Stimulated activated CD8-positive, alpha-beta memory T cell treated with anti-CD3 and anti-CD28 coated beads, Interleukin-15, amount 100 ng/mL, for 48 hours (primary cell): ENCODE results near the gene TPSG1.
"Not testable (repeated sequence)": the region's sequence is repeated elsewhere in the genome, so short reads cannot be mapped to it uniquely, and the experiment has no call there.

Source experiments
- DNase-seq, 2 donors: peaks; one replicate each; pipeline ENCODE4 v3.0.0-alpha.2; 2020; ENCODE audit warnings: low read depth in 2 of 2

Gene TPSG1

DNA sequence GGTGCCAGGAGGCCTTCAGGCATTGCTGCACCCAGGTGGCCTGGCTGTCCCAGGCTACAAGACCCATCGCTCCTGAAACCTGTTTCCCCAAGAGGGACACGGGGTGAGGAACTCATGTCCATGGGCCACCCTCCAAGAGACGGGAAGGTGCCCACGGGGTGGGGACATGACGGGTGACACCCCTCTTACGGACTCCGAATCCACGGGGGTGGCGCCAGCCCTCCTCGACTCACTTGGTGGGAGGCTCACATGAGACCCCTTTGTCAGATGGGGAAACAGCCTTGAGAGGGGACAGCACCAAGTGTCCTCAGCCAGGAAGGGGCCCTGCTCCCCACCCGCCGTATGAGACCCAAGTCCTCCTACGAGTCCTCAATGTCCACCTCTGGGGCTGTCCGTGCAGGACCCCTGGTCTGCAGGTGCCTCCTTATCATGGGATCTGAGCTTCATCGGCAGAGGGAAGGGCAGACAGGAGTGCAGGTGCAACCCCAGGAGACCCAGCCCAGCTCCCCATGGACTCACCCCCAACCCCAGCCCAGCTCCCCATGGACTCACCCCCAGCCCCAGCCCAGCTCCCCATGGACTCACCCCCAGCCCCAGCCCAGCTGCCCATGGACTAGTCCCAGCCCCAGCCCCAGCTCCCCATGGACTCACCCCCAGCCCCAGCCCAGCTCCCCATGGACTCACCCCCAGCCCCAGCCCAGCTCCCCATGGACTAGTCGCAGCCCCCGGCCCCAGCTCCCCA, 5.6 kb upstream of the TPSG1 start:
- DNase-seq = not testable (repeated sequence)

DNA sequence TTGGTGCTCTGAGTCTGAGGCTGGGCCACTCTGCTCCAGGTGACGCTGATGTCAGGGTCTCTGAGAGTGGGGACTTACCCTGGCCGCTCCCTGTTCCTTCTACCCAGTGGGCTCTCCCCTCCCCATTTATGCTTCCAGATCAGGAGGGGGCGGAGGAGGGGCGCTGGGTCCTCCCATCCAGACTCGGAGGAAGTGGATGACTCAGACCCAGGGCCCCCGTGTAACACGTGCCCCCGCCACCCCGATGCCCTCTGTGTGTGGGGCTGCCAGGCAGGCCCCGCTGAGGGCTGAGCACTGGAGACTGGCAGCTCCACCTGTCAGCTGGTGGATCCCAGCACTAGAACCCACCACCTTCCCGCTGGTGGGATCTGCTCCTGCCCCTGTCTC, 5.0 kb upstream of the TPSG1 start, which contains the start of gene TPSB2:
Gene TPSB2, minus strand, starts transcription at position 101 of the 387 bp plus-strand sequence. CDS start 233 bp downstream, outside the sequence.
- DNase-seq = not testable (repeated sequence)

DNA sequence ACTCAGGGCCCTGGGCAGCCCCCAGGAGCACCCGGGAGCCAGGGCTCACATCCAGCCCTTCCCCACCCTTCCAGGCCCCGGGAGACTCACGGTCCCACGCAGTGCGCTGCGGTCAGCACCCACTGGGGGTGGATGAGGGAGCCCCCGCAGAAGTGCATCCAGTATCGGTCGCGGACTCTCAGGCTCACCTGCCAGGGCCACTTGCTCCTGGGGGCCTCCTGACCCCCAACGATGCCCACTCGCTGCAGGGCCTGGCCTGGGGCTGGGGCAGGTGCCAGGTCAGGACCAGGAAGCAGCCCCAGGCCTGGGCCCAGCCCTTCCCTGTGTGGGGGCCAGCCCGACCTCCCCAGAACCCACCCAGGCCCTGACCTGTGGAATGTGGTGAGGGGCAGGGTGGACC, 4.4 kb upstream of the TPSG1 start:
- DNase-seq = not testable (repeated sequence)

DNA sequence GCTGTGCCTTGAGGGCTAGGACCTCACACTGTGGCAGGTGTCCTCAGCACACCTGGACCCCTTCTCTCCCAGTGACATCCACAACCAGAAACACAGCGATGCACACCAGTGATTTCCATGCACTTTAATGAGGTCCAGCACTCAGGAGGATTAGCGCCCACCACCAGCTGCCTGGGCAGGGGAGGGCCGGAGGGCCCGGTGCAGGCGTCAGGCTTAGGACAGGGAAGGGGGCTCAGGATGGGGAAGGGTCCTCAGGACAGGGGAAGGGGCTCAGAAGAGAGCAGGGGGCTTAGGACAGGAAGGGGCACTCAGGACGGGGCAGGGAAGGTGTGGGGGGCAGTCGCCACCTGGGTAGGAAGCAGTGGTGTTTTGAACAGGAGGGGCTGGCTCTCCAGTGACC, 3.2 kb upstream of the TPSG1 start:
- not testable (repeated sequence) for DNase-seq

DNA sequence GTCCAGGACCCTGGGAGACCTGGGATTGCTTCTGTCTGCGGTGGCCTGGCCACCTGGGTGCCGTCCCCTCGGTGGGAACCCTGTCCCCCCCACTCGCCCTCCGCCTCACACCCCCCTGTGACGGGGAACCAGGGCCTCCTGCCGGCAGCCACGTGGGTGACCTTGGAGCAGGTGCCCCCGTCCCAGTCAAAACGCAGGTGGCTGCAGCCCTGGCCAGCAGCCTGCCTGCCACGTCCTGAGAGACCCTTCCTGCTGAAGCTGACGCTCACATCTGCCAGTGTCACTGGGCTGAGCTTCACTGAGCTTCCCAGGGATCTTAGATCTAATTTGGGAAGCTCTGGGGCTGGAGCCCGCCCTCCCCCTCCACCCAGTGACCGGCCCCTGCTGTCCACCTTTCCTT, 1.6 kb upstream of the TPSG1 start:
- DNase-seq = not testable (repeated sequence)

DNA sequence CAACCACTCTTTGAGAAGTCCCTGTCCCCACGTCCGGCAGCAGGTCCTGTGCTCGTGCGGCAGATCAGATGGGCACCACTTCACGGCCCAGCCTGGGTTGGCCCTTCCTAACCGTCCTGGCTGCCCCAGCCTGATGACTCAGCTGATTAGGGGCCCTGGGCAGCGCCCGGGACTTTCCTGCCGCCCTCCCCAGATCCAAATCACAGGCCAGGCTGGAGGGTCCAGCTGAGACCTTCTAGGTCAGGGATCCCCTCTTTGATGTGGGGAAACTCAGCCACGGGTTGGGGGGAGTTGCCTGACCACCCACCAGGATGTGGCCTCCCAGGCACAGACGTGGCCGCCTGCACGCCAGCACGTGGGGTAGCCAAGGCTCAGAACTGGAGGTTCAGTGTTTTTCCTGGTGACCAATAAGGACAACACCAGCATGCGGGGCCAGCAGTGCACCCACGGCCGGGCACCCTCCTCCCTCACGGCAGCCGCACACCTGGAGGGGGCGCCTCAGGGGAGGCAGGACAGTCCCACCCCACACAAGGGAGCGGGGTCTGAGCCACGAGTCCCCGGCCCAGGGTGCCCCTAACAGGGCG, 752 bp upstream of the TPSG1 start:
- DNase-seq = not testable (repeated sequence)

DNA sequence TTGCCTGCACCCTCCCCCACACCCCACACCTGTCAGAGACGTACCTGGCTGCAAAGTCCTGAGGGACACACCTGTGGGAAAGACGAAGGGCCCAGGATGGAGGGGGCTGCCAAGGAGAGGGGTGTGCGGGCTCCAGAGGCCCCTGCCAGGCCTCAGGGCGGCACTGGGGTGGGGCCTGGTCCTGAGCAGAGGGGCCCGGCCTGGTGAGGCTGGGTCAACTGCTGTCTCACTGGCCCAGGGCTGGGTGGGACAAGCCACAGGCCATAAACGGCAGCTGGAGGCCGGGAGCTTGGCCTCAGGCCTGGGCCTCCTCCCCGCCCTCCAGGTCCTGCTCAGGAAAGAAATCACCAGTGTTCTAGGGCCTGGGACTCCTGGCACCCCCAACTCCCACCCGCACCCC, 510 bp downstream of the TPSG1 start:
- DNase-seq = no peak

DNA sequence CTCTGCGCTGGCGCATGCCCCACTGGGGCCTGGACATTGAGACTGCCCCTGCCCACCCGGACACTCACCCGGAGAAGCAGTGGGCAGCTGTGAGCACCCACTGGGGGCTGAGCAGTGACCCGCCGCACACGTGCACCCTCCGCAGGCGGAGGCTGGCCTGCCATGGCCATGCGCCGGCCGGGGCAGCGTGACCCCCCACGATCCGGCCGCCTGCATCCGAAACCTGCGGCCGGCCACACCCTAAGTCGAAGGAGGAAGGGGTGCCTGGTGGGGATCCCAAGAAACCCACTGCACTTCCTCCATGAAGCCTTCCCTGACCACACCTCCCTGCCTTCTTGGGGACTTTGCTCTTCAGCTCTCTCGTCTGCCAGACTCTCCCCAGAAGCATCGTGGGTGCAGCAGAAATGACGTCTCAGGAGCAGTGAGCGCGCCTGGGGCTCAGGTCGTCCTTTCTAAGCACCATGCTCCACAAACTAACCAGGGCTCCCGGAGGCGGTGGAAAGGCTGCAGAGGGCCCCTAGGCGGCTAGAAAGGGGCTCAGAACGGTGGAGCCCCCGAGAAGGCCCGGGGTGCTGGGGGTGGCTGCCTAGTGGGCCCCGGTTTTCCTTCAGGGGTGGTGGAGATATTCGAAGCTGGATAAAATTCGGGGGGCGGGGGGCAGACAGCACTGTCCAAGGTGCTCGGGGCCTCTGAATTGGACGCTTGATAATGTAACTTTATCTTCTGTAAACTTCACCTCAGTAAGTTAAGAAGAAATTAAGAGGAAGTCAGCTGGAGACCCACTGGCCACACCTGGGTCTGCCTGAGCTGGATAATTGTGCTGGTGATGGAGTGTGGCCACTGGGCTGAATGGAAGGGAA, 1.5 kb downstream of the TPSG1 start:
- no peak for DNase-seq

DNA sequence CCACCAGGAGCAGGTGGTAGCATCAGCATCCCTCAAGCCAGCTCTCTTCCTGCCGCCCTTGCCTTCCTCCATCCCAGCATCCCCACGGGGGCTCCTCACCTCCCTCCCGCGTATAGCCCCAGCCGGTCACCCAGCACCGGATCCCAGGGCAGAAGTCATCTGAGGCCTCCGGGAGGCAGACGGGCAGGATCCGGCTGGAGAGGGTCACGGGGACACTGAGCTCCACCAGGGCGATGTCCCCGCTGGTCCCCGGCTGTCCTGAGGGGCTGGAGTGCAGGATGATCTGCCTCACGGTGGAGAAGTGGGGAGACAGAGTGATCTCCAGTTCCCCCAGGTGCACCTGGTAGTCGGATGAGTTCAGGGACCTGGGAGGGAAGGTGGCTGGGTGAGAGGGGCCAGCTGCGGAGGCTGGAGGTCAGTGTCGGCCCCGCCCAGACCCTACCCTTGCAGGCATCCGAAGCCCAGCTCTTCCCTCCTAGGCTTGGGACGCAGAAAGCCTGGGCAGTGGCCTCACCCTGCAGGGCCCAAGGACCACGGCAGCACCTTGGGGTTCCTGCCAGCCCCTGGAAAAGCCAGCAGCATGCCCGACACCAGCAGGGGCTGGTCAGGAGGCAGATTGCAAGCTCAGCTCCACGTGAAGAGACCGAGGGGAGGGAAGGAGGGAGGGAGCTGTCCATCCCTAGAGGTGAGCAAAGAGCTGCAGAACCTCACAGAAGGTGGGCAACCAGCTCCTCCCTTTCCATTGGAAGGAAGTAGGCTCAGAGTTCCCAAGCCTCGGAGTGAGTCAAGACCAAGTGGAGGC, 2.3 kb downstream of the TPSG1 start:
- no peak for DNase-seq

DNA sequence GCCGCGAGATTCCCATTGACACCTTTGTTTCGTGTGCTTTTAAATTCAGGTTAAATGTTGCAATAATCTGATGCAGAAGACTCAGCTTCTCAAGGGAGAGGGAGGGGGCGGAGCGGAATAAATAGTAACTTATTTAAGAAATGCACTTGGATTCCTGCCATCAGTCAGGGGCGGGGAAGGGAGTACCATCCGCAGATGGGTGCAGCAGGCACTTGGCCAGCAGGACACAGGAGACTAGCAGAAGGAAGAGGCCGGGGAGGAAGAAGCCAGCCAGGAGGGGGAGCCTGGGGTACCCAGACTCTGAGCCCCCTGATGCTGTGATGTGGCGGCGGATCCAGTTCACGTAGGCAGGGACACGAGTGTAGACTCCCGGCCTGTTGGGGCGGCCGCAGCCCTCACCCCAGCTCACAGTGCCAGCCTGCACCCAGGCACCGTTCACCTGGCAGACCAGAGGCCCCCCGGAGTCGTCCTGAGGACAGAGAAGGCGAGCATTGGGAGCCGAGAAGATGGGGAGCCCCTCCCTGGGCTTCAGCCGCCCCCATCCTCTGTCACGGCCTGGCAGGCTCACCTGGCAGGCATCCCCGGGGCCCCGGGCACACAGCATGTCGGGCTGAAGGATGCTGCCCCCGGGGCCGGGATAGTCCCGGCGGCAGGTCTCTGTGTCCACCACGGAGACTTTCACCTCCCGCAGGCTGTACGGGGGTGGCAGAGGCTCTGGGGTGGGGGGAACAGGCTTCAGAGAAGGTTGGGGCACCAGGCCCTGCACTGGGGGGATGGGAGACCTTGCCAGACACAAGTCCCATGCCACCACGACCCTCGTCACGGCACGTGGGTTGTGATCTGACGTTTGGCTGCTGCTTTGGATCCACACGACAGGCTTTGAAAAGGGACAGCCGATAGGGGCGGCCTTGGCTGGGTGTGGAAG, 3.2 kb downstream of the TPSG1 start:
- DNase-seq = no peak

DNA sequence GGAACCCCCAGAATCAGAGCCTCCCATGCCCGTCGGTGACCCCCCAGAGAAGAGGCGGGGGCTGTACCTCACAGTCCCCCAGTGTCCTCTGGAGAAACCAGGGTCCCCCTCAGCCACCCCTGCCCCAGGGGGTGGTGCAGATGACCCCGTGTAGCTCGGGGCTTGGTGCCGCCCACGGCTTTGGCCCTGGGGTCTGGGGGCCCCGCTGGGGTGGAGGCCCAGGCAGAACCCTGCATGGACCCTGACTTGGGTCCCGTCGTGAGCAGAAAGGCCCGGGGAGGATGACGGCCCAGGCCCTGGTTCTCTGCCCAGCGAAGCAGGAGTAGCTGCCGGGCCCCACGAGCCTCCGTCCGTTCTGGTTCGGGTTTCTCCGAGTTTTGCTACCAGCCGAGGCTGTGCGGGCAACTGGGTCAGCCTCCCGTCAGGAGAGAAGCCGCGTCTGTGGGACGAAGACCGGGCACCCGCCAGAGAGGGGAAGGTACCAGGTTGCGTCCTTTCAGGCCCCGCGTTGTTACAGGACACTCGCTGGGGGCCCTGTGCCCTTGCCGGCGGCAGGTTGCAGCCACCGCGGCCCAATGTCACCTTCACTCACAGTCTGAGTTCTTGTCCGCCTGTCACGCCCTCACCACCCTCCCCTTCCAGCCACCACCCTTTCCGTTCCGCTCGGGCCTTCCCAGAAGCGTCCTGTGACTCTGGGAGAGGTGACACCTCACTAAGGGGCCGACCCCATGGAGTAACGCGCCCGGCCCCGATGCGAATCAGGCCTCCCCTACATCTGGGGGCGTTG, 4.0 kb downstream of the TPSG1 start:
- no peak for DNase-seq

DNA sequence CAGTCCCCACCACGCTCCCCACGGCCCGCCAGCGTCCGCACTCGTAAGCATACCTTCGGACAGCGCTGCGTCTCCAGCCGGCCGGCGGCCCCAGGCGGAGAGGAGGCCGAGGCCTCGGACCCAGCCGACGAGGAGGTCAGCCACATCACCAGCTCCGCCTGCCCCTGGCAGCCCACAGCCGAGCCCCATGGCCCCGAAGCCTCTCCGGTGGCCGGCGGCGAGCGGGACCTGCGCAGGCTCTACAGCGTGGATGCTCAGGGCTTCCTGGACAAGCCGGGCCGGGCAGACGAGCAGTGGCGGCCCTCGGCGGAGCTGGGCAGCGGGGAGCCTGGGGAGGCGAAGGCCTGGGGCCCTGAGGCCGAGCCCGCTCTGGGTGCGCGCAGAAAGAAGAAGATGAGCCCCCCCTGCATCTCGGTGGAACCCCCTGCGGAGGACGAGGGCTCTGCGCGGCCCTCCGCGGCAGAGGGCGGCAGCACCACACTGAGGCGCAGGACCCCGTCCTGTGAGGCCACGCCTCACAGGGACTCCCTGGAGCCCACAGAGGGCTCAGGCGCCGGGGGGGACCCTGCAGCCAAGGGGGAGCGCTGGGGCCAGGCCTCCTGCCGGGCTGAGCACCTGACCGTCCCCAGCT, 4.9 kb downstream of the TPSG1 start:
- no peak for DNase-seq

DNA sequence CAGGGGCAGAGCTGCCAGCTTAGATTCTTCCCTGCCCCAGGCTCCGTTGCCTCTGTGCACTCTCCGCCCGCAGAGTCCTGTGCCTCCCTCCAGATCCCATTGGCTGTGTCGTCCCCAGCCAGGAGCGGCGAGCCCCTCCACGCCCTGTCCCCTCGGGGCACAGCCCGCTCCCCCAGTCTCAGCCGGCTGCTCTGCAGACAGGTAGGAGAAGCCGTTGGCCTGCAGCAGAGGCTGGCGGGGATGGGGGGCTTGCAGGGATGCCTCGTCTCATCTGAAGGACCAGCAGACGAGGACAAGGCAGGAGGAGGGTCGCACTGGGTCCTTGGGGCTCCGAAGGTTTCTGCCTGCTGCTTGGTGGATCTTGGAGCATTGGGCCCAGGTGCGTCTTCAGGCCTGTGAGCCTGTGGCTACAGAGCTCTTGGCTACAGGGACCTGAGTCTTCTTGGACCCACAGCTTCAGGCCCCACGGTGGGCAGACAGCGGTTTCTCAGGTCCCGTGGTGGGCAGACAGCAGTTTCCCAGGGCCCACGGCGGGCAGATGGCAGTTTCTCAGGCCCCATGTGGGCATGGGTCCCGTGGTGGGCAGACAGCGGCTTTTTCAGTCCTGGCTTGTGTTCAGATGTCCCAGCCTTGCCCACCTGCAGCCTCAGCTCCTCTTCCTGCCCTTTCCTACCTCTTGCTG, 6.0 kb downstream of the TPSG1 start:
- DNase-seq = no peak

DNA sequence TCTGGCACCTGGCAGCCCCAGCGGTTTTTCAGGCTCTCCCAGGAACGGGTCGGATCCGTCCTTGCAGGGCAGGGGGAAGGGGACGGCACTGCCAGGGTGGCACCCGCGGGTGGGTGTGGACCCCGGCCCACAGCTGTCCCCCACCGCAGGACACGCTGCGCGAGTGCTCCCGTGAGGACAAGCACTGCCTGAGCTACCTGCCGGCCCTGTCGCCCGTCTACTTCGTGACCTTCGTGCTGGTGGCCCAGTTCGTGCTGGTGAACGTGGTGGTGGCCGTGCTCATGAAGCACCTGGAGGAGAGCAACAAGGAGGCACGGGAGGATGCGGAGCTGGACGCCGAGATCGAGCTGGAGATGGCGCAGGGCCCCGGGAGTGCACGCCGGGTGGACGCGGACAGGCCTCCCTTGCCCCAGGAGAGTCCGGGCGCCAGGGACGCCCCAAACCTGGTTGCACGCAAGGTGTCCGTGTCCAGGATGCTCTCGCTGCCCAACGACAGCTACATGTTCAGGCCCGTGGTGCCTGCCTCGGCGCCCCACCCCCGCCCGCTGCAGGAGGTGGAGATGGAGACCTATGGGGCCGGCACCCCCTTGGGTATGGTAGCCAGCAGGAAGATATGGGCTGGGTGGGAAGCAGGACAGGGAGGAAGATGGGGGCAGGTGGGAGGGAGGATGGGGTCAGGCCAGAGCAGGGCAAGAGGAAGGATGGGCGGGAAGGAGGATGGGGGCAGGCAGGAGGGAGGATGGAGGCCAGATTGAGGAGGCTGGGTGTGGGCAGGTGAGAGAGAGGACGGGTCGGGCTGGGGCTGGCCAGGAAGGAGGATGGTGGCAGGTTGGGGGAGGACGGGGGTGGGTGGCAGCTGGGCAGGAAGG, 6.8 kb downstream of the TPSG1 start:
- DNase-seq = no peak

DNA sequence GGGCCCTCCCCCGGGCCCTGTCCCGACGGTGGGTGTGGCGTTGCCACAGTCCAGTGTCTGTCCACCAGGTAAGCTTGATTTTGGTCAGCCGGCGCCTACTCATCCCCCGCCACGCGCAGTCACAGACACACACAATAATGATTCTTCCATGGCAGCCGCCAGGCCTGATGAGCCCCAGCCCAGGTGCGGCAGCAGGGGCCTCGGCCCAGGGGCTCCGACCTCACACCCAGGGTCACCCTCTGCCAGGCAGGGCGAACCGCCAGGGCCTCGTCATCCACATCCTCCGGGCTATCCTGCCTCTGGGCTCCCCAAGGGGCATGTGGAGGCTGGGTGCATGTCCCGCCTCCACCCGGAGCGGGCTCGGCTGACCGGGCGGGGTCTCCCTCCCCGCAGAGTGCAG, 7.5 kb downstream of the TPSG1 start:
- no peak for DNase-seq

DNA sequence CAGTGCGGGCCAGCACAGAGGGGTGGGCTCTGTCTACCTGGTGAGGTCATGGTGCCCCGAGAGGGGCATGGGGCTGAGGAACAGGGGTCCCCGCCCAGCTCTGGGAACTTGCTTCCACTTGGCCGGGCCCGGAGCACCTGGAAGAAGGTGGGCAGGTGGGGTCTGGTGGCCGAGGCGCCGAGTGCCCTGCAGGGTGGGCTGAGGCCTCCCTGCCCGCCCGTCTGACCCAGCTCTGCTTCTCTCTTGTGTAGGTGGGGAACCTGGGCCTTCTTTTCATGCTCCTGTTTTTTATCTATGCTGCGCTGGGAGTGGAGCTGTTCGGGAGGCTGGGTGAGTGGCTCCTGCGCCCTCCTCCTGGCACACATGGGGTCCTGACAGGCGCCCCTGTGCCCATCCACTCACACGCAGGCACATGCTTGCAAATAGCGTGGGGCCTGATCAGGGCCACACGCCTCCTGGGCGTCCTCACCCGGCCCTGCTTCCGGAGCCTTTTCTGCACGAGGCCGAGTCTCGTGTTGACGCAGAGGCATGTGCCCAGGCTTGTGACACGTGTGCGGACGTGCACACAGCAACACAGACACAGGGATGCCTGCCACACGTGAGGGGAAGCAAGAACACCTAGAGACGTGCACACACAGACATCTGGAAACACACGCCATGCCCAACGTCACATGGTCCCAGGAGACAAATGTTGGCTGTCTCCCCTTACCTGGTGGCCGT, 8.2 kb downstream of the TPSG1 start:
- no peak for DNase-seq

DNA sequence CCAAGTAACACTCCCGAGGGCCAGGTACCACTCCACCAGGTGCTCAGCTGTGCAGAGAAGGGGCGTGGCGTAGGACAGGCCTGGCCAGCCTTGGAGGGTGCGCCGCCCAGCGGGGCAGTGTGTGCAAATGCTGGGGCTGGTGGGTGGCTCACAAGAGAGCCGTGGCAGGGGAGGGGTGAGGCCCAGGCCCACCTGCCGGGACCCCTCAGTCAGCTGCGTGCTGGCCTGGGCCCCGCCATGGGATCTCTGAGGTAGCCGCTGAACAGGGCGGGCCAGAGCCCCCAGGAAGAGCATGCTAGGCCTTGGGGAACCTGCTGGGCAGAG, 8.8 kb downstream of the TPSG1 start:
- no peak for DNase-seq
